Left colon (tissue), 2 donors: ENCODE results near the gene GH2. TPM values are rescaled to one million over a fixed set of nuclear protein-coding genes. Genes with fewer than 3 reads are reported as not detected.
"Not testable (repeated sequence)": the region's sequence is repeated elsewhere in the genome, so short reads cannot be mapped to it uniquely, and the experiment has no call there.

ENCODE experiments used
- ATAC-seq: fragments of 200-7000 bp; cut with Tn5 transposase; one replicate; pipeline ENCODE4 v1.9.1; 2020; ENCODE audit warnings: mild to moderate bottlenecking, moderate library complexity
- DNase-seq, 2 donors: peaks; one replicate each; pipeline ENCODE4 v3.0.0-alpha.2; 2020
- intact Hi-C, 2 donors: fragments of 100-400 bp; cut with DNase I in 1 of 2; cut with micrococcal nuclease in 1 of 2; formaldehyde crosslinking; loops; one replicate each; pipeline versions ENCODE4 v1.11.2 to v1.14.0; 2022; cut with DNase I, micrococcal nuclease
- total RNA-seq, 2 donors: library from RNA; stranded (reverse); fragmentation: NEBNext Ultra II Directional; extraction: Animal tissue kit (Norgen Biotek cat#: 25700); gene quantifications; one replicate each; pipeline ENCODE4 v1.2.1, GENCODE V29; 2021
- donor health status: DM: no; HTN: no; CAD: no.
- donor health status: DM: yes; HTN: yes; CAD: no.

GH2 gene
- total RNA-seq, 2 donors from 2014 or later: not detected

GRCh38 chr17:63889026-63889848, 7.5 kb upstream of the GH2 start:
- peak; percentile 57 for ATAC-seq
- DNase-seq, intact Hi-C loops: not testable (repeated sequence)

GRCh38 chr17:63885119-63885518, 3.4 kb upstream of the GH2 start:
- intact Hi-C loops, DNase-seq, ATAC-seq: not testable (repeated sequence)

GRCh38 chr17:63882626-63883126, 932 bp upstream of the GH2 start:
- intact Hi-C loops, DNase-seq, ATAC-seq: not testable (repeated sequence)

GRCh38 chr17:63881337-63881736, 407 bp downstream of the GH2 start:
- intact Hi-C loops, DNase-seq, ATAC-seq: not testable (repeated sequence)

GRCh38 chr17:63880706-63881105, 1.0 kb downstream of the GH2 start:
- intact Hi-C loops: no loop called here
- ATAC-seq (no peak), DNase-seq (no peak)

GRCh38 chr17:63878413-63878812, 3.3 kb downstream of the GH2 start:
- ATAC-seq, DNase-seq, intact Hi-C loops: not testable (repeated sequence)

- intact Hi-C loops, DNase-seq, ATAC-seq: not testable (repeated sequence)
Measured at GRCh38 chr17:63874693-63875092, 7.1 kb downstream of the GH2 start.

GRCh38 chr17:63874061-63874626, 7.6 kb downstream of the GH2 start:
- intact Hi-C loops, DNase-seq, ATAC-seq: not testable (repeated sequence)

GRCh38 chr17:63873577-63873976, 8.2 kb downstream of the GH2 start, which contains the start of gene CSH2:
Gene CSH2, minus strand, starts transcription at chr17:63873677. Its CDS starts 63 bp downstream, at chr17:63873614.
- DNase-seq, intact Hi-C loops, ATAC-seq: not testable (repeated sequence)

GRCh38 chr17:63871646-63872365, 9.9 kb downstream of the GH2 start:
- not testable (repeated sequence) for DNase-seq

GRCh38 chr17:63870292-63870665, 11.5 kb downstream of the GH2 start:
- intact Hi-C loops, ATAC-seq, DNase-seq: not testable (repeated sequence)

More at GRCh38 chr17:63871646-63872365, 9.9 kb downstream of the GH2 start:
- ATAC-seq, intact Hi-C loops: not testable (repeated sequence)

- DNase-seq, ATAC-seq, intact Hi-C loops: not testable (repeated sequence)
Measured at GRCh38 chr17:63869491-63870291, 12.1 kb downstream of the GH2 start.

- intact Hi-C loops, DNase-seq, ATAC-seq: not testable (repeated sequence)
Measured at GRCh38 chr17:63866625-63867024, 15.1 kb downstream of the GH2 start.

- DNase-seq: no peak
- intact Hi-C loops: no loop called here
- ATAC-seq: no peak
Measured at GRCh38 chr17:63859257-63859656, 22.5 kb downstream of the GH2 start.

GRCh38 chr17:63856425-63856824, 25.3 kb downstream of the GH2 start:
- ATAC-seq, intact Hi-C loops, DNase-seq: not testable (repeated sequence)

- intact Hi-C loops: no loop called here
- DNase-seq (no peak), ATAC-seq (no peak)
Measured at GRCh38 chr17:63855185-63855584, 26.6 kb downstream of the GH2 start.

- ATAC-seq (no peak), DNase-seq (no peak)
- intact Hi-C loops: no loop called here
Measured at GRCh38 chr17:63854709-63855108, 27.0 kb downstream of the GH2 start.

- DNase-seq: no peak
- intact Hi-C loops: no loop called here
- no peak for ATAC-seq
Measured at GRCh38 chr17:63853260-63853659, 28.5 kb downstream of the GH2 start.
